Erythroblast (primary cell): Measurements from ENCODE around the gene PAPSS2.

Experiments used
- GATA1 ChIP-seq: IDR thresholded peaks from 2 replicates; pipeline ENCODE4 v1.6.1; 2011; ENCODE audit warnings: low read depth, mild to moderate bottlenecking, control low read depth, low read length, moderate library complexity
- POLR2A ChIP-seq: IDR thresholded peaks from 2 replicates; pipeline ENCODE4 v1.6.1; 2011; ENCODE audit warnings: mild to moderate bottlenecking, low read length

DNA sequence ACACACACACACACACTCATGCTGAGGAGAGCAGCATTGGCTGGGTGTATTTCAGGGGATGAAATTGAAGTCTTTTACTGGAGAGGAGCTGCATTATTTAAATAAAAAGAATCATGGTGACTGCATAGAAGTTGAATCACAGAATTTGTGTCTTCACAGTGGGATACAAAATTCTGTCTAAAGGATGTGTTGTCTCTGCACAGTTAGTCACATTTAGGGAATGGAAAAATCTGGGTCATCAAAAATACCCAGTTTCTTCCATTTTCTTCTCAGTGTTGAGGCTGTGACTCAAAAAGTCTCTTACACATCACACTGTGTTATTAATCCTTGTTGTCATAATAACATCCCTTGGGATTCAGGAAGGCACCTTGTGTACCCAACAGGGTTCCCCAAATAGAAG, 10.9 kb downstream of the PAPSS2 start:
- TF ChIP-seq POLR2A: no peak
- no peak for TF ChIP-seq GATA1
